ENCODE data around the gene TBX15.

TBX15 gene

GRCh38 chr1:118988186-118989005 is at the start of gene TBX15:
TBX15 (minus strand) TSS chr1:118988343; CDS start chr1:118987795, 548 bp downstream.
- H3K4me3 ChIP-seq, result peak within 1 kb of the TSS; percentile 79
- no peaks in the 10 kb centered on the region for H3K36me3 ChIP-seq (ENCODE audit: insufficient read depth, low read length)
- H3K27ac ChIP-seq, result no peak within 1 kb of the TSS
- no peak for DNase-seq (ENCODE audit: low read depth, low spot score)
- TF ChIP-seq EZH2 (IDR thresholded peaks at IDR 0.05), result no peak
- TF ChIP-seq POLR2AphosphoS5 (IDR thresholded peaks at IDR 0.05; ENCODE audit: borderline replicate concordance, low read depth, low read length), result no peak
- no peak for TF ChIP-seq FOXP2 (optimal IDR thresholded peaks at IDR 0.05; ENCODE audit: control extremely low read depth, extremely low read length, insufficient read depth)
- H3K9ac ChIP-seq (ENCODE audit: insufficient read length), result no peak within 1 kb of the TSS
- no peaks in the 10 kb centered on the region for H3K9me3 ChIP-seq (ENCODE audit: low read depth, low read length)

- no peak overlapping the region for H3K9ac ChIP-seq (ENCODE audit: insufficient read length)
- H3K27ac ChIP-seq, result no peak overlapping the region
- no peak for TF ChIP-seq EZH2 (IDR thresholded peaks at IDR 0.05)
- TF ChIP-seq FOXP2 (optimal IDR thresholded peaks at IDR 0.05; ENCODE audit: control extremely low read depth, extremely low read length, insufficient read depth), result no peak
- no peak for TF ChIP-seq POLR2AphosphoS5 (IDR thresholded peaks at IDR 0.05; ENCODE audit: borderline replicate concordance, low read depth, low read length)
- H3K36me3 ChIP-seq (ENCODE audit: insufficient read depth, low read length), result peaks cover 3% of the 10 kb centered on the region; the same call in 1 of the 2 replicates
- DNase-seq (ENCODE audit: low read depth, low spot score), result no peak
- H3K9me3 ChIP-seq (ENCODE audit: low read depth, low read length), result no peaks in the 10 kb centered on the region
- H3K4me3 ChIP-seq, result no peak overlapping the region
Observed at GRCh38 chr1:119034359-119034758, 46.2 kb upstream of the TBX15 start.

DNA sequence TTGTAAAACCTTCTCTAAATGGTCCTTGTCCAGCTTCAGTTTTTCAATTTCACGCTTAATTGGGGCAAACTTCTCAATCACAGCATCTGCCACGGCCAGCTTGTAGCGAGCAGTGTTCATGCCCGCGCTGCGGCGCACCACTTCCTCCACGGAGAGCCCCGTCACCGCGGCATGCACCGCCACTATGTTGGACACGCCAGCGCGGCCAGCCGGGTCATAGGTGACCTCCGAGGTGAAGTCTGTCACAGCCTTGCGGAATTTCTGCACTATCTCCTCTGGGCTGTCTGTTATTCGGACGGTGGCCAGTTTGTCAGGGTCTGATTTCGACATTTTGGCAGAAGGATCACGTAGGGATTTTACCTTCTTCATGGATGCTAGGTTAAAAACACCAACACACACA is 44.8 kb upstream of the TBX15 start:
- Histone ChIP-seq H3K9ac (ENCODE audit: insufficient read length) (no peak overlapping the region), H3K36me3 (ENCODE audit: insufficient read depth, low read length) (peaks cover 3% of the 10 kb centered on the region; the same call in 1 of the 2 replicates), H3K9me3 (ENCODE audit: low read depth, low read length) (no peaks in the 10 kb centered on the region), H3K4me3 (no peak overlapping the region), H3K27ac (no peak overlapping the region)
- DNase-seq (ENCODE audit: low read depth, low spot score), result no peak
- TF ChIP-seq EZH2 (IDR thresholded peaks at IDR 0.05) (no peak), FOXP2 (optimal IDR thresholded peaks at IDR 0.05; ENCODE audit: control extremely low read depth, extremely low read length, insufficient read depth) (no peak), POLR2AphosphoS5 (IDR thresholded peaks at IDR 0.05; ENCODE audit: borderline replicate concordance, low read depth, low read length) (no peak)

- H3K9me3 ChIP-seq (ENCODE audit: low read depth, low read length), result no peaks in the 10 kb centered on the region
- DNase-seq (ENCODE audit: low read depth, low spot score), result no peak
- H3K36me3 ChIP-seq (ENCODE audit: insufficient read depth, low read length), result no peaks in the 10 kb centered on the region; the same call in 1 of the 2 replicates
- H3K4me3 ChIP-seq, result no peak overlapping the region
- no peak overlapping the region for H3K27ac ChIP-seq
- no peak for TF ChIP-seq EZH2 (IDR thresholded peaks at IDR 0.05)
- H3K9ac ChIP-seq (ENCODE audit: insufficient read length), result no peak overlapping the region
Observed at GRCh38 chr1:119027759-119028158, 39.6 kb upstream of the TBX15 start.

DNA sequence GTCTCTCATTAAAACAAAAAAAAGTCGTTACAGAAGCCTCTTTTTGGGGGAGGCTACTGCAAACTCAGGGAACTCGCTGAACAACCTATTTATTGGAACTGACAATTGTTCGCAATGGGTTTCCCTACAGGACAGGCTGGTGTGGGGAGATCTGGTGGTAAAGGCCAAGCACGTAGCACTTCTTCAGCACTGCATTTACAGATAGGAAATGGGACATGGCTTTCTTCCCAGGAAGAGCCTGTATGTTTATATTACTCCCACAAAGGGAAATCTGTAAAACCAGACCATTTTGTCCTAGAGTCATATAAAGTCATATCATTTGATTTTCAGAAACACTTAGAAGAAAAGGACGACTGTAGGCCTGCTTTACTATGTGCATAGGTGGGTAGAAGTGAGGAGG is 38.8 kb upstream of the TBX15 start:
- DNase-seq (ENCODE audit: low read depth, low spot score), result no peak
- H3K4me3 ChIP-seq, result no peak overlapping the region
- no peaks in the 10 kb centered on the region for H3K36me3 ChIP-seq (ENCODE audit: insufficient read depth, low read length)
- TF ChIP-seq EZH2 (IDR thresholded peaks at IDR 0.05) (no peak), FOXP2 (optimal IDR thresholded peaks at IDR 0.05; ENCODE audit: control extremely low read depth, extremely low read length, insufficient read depth) (no peak), POLR2AphosphoS5 (IDR thresholded peaks at IDR 0.05; ENCODE audit: borderline replicate concordance, low read depth, low read length) (no peak)
- H3K27ac ChIP-seq, result no peak overlapping the region
- no peak overlapping the region for H3K9ac ChIP-seq (ENCODE audit: insufficient read length)
- no peaks in the 10 kb centered on the region for H3K9me3 ChIP-seq (ENCODE audit: low read depth, low read length)

DNA sequence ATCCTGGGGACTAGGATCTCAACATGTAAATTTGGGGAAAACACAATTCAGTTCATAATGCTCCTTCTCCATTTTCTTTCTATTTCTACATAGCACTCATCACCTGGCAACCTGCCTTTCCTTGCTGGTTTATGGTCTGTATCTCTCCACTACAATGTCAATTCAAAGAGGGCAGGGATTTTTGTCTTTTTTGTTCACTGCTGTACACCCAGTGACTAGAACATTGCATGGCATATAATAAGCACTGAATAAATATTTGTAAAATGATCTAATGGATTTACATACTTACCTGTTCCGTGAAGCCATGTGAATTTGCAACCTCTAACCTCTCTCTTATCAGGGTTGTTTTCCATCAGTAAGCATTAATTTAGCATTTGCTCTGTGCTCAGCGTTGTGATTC is 27.4 kb upstream of the TBX15 start:
- Histone ChIP-seq H3K27ac (no peak overlapping the region), H3K9me3 (ENCODE audit: low read depth, low read length) (no peaks in the 10 kb centered on the region), H3K4me3 (no peak overlapping the region), H3K36me3 (ENCODE audit: insufficient read depth, low read length) (no peaks in the 10 kb centered on the region), H3K9ac (ENCODE audit: insufficient read length) (no peak overlapping the region)
- TF ChIP-seq FOXP2 (optimal IDR thresholded peaks at IDR 0.05; ENCODE audit: control extremely low read depth, extremely low read length, insufficient read depth) (no peak), POLR2AphosphoS5 (IDR thresholded peaks at IDR 0.05; ENCODE audit: borderline replicate concordance, low read depth, low read length) (no peak), EZH2 (IDR thresholded peaks at IDR 0.05) (no peak)
- DNase-seq (ENCODE audit: low read depth, low spot score), result no peak

- DNase-seq (ENCODE audit: low read depth, low spot score), result no peak
- H3K4me3 ChIP-seq, result no peak overlapping the region
Observed at GRCh38 chr1:119012383-119012782, 24.2 kb upstream of the TBX15 start.

DNA sequence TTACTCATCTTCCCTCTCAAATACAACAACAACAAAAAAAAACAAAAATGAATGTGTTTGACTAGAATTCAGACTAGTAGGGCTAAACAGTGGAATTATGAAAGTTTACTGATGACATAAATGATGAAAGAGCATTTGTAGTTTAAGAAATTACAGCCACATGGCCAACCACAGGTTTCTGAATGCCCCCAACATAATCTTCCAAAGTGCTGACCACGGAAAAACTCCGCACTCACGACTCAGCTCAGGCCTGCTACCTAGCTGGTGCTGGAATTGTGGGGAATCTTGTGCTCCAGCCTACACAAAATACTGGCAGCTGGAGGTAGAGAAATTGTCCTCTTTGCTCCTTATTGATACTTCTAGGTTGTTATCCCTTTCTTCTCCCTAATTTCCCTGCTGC is 23.6 kb upstream of the TBX15 start:
- no peak for TF ChIP-seq FOXP2 (optimal IDR thresholded peaks at IDR 0.05; ENCODE audit: control extremely low read depth, extremely low read length, insufficient read depth)
- no peak for TF ChIP-seq EZH2 (IDR thresholded peaks at IDR 0.05)
- no peak for TF ChIP-seq POLR2AphosphoS5 (IDR thresholded peaks at IDR 0.05; ENCODE audit: borderline replicate concordance, low read depth, low read length)
- DNase-seq (ENCODE audit: low read depth, low spot score), result no peak
- H3K9me3 ChIP-seq (ENCODE audit: low read depth, low read length), result no peaks in the 10 kb centered on the region

More at GRCh38 chr1:119012383-119012782, 24.2 kb upstream of the TBX15 start:
- H3K9ac ChIP-seq (ENCODE audit: insufficient read length), result no peak overlapping the region
- H3K36me3 ChIP-seq (ENCODE audit: insufficient read depth, low read length), result no peaks in the 10 kb centered on the region
- H3K27ac ChIP-seq, result no peak overlapping the region
- no peaks in the 10 kb centered on the region for H3K9me3 ChIP-seq (ENCODE audit: low read depth, low read length)
- TF ChIP-seq POLR2AphosphoS5 (IDR thresholded peaks at IDR 0.05; ENCODE audit: borderline replicate concordance, low read depth, low read length), result no peak
- no peak for TF ChIP-seq FOXP2 (optimal IDR thresholded peaks at IDR 0.05; ENCODE audit: control extremely low read depth, extremely low read length, insufficient read depth)
- TF ChIP-seq EZH2 (IDR thresholded peaks at IDR 0.05), result no peak

GRCh38 chr1:119011116-119011515 is 23.0 kb upstream of the TBX15 start:
- no peak for DNase-seq (ENCODE audit: low read depth, low spot score)
- H3K9ac ChIP-seq (ENCODE audit: insufficient read length), result no peak overlapping the region
- no peak overlapping the region for H3K27ac ChIP-seq
- no peaks in the 10 kb centered on the region for H3K36me3 ChIP-seq (ENCODE audit: insufficient read depth, low read length)
- H3K9me3 ChIP-seq (ENCODE audit: low read depth, low read length), result no peaks in the 10 kb centered on the region
- TF ChIP-seq POLR2AphosphoS5 (IDR thresholded peaks at IDR 0.05; ENCODE audit: borderline replicate concordance, low read depth, low read length) (no peak), FOXP2 (optimal IDR thresholded peaks at IDR 0.05; ENCODE audit: control extremely low read depth, extremely low read length, insufficient read depth) (no peak), EZH2 (IDR thresholded peaks at IDR 0.05) (no peak)
- H3K4me3 ChIP-seq, result no peak overlapping the region

More for the DNA sequence above, 23.6 kb upstream of the TBX15 start:
- Histone ChIP-seq H3K36me3 (ENCODE audit: insufficient read depth, low read length) (no peaks in the 10 kb centered on the region), H3K4me3 (no peak overlapping the region), H3K9ac (ENCODE audit: insufficient read length) (no peak overlapping the region), H3K27ac (no peak overlapping the region)
